Measurements from ENCODE around the gene COPG1.

COPG1 gene

DNA sequence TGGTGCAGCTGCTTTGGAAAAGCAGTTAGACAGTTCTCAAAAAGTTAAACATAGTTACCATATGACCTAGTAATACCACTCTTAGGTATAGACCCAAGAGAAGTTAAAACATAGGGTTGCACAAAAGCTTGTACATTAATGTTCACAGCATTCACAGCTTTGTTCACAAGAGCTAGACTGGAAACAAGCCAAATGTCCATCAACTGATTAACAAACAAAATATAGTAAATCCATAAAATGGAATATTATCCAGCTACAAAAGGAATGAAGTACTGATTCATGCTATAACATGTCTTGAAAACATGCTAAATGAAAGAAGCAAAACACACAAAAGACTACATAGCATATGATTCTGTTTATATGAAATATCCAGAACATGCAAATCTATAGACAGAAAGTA is 2.8 kb upstream of the COPG1 start (continued):
- no peak for TF ChIP-seq CSDC2 (CRISPR knock-in tag; IDR thresholded peaks at IDR 0.05)
- TF ChIP-seq POU6F1 (CRISPR knock-in tag; IDR thresholded peaks at IDR 0.05; ENCODE audit: borderline replicate concordance, low read depth): no peak
- no peak for TF ChIP-seq ISL1 (CRISPR knock-in tag; IDR thresholded peaks at IDR 0.05)
- no peak for TF ChIP-seq CREB5 (CRISPR knock-in tag; IDR thresholded peaks at IDR 0.05; ENCODE audit: low read depth)

- ATAC-seq: no peak
- no peak for TF ChIP-seq CSRNP3 (CRISPR knock-in tag; IDR thresholded peaks at IDR 0.05)
- TF ChIP-seq ZFP30 (CRISPR knock-in tag; IDR thresholded peaks at IDR 0.05): no peak
- TF ChIP-seq ESRRG (CRISPR knock-in tag; IDR thresholded peaks at IDR 0.05): no peak
- no peak for TF ChIP-seq ARNTL (CRISPR knock-in tag; IDR thresholded peaks at IDR 0.05; ENCODE audit: borderline replicate concordance, low read depth)
- TF ChIP-seq ZNF565 (CRISPR knock-in tag; conservative IDR thresholded peaks at IDR 0.05; ENCODE audit: low read depth): no peak
- no peak for TF ChIP-seq CREB5 (CRISPR knock-in tag; IDR thresholded peaks at IDR 0.05; ENCODE audit: low read depth)
- TF ChIP-seq, protein P1, sequence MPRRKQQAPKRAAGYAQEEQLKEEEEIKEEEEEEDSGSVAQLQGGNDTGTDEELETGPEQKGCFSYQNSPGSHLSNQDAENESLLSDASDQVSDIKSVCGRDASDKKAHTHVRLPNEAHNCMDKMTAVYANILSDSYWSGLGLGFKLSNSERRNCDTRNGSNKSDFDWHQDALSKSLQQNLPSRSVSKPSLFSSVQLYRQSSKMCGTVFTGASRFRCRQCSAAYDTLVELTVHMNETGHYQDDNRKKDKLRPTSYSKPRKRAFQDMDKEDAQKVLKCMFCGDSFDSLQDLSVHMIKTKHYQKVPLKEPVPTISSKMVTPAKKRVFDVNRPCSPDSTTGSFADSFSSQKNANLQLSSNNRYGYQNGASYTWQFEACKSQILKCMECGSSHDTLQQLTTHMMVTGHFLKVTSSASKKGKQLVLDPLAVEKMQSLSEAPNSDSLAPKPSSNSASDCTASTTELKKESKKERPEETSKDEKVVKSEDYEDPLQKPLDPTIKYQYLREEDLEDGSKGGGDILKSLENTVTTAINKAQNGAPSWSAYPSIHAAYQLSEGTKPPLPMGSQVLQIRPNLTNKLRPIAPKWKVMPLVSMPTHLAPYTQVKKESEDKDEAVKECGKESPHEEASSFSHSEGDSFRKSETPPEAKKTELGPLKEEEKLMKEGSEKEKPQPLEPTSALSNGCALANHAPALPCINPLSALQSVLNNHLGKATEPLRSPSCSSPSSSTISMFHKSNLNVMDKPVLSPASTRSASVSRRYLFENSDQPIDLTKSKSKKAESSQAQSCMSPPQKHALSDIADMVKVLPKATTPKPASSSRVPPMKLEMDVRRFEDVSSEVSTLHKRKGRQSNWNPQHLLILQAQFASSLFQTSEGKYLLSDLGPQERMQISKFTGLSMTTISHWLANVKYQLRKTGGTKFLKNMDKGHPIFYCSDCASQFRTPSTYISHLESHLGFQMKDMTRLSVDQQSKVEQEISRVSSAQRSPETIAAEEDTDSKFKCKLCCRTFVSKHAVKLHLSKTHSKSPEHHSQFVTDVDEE (CRISPR knock-in tag; IDR thresholded peaks at IDR 0.05): no peak
- TF ChIP-seq TOX (CRISPR knock-in tag; IDR thresholded peaks at IDR 0.05; ENCODE audit: borderline replicate concordance): no peak
- TF ChIP-seq ZNF70 (CRISPR knock-in tag; IDR thresholded peaks at IDR 0.05): no peak
- no peak for TF ChIP-seq CSDC2 (CRISPR knock-in tag; IDR thresholded peaks at IDR 0.05)
- no peak for TF ChIP-seq RARB (CRISPR knock-in tag; IDR thresholded peaks at IDR 0.05)
- no peak for TF ChIP-seq TCF4 (CRISPR knock-in tag; IDR thresholded peaks at IDR 0.05; ENCODE audit: borderline replicate concordance)
Observed at GRCh38 chr3:129248286-129248979, 973 bp upstream of the COPG1 start.

DNA sequence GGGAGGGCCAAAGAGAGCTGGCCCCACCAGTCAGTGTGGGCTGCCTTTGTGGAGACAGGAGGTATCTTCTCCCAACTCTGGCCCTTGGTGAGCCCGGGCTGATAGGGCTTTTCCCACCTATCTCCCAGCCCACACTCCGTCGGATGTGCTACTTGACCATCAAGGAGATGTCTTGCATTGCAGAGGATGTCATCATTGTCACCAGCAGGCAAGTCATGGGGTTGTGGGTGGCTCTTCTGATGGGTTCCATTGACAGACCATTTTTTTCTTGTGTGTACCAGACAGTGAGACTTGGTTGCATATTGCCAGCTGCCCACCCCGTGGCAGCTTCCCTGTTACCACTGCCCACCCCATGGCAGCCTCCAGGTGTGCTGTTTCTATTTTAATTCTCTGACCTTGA is 3.3 kb downstream of the COPG1 start:
- ATAC-seq: no peak
- TF ChIP-seq, protein P2, sequence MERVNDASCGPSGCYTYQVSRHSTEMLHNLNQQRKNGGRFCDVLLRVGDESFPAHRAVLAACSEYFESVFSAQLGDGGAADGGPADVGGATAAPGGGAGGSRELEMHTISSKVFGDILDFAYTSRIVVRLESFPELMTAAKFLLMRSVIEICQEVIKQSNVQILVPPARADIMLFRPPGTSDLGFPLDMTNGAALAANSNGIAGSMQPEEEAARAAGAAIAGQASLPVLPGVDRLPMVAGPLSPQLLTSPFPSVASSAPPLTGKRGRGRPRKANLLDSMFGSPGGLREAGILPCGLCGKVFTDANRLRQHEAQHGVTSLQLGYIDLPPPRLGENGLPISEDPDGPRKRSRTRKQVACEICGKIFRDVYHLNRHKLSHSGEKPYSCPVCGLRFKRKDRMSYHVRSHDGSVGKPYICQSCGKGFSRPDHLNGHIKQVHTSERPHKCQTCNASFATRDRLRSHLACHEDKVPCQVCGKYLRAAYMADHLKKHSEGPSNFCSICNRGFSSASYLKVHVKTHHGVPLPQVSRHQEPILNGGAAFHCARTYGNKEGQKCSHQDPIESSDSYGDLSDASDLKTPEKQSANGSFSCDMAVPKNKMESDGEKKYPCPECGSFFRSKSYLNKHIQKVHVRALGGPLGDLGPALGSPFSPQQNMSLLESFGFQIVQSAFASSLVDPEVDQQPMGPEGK (CRISPR knock-in tag; IDR thresholded peaks at IDR 0.05; ENCODE audit: borderline replicate concordance): no peak
- TF ChIP-seq SNAI2 (CRISPR knock-in tag; IDR thresholded peaks at IDR 0.05): no peak
- TF ChIP-seq TOX (CRISPR knock-in tag; IDR thresholded peaks at IDR 0.05; ENCODE audit: borderline replicate concordance): no peak
- no peak for TF ChIP-seq CSRNP3 (CRISPR knock-in tag; IDR thresholded peaks at IDR 0.05)
- TF ChIP-seq RARB (CRISPR knock-in tag; IDR thresholded peaks at IDR 0.05): no peak
- TF ChIP-seq PPARA (CRISPR knock-in tag; IDR thresholded peaks at IDR 0.05; ENCODE audit: borderline replicate concordance): no peak
- no peak for TF ChIP-seq ZNF565 (CRISPR knock-in tag; conservative IDR thresholded peaks at IDR 0.05; ENCODE audit: low read depth)
- TF ChIP-seq ARNTL (CRISPR knock-in tag; IDR thresholded peaks at IDR 0.05; ENCODE audit: borderline replicate concordance, low read depth): no peak
- TF ChIP-seq GLIS3 (CRISPR knock-in tag; IDR thresholded peaks at IDR 0.05): no peak
- no peak for TF ChIP-seq POU6F1 (CRISPR knock-in tag; IDR thresholded peaks at IDR 0.05; ENCODE audit: borderline replicate concordance, low read depth)
- TF ChIP-seq, protein P1 (CRISPR knock-in tag; IDR thresholded peaks at IDR 0.05): no peak
- no peak for TF ChIP-seq CSDC2 (CRISPR knock-in tag; IDR thresholded peaks at IDR 0.05)

Measured in SK-N-SH treated with all-trans-retinoic acid at 6 μM for 48 hours (cell line).